ENCODE data around the gene LRRC4.

The LRRC4 gene

DNA sequence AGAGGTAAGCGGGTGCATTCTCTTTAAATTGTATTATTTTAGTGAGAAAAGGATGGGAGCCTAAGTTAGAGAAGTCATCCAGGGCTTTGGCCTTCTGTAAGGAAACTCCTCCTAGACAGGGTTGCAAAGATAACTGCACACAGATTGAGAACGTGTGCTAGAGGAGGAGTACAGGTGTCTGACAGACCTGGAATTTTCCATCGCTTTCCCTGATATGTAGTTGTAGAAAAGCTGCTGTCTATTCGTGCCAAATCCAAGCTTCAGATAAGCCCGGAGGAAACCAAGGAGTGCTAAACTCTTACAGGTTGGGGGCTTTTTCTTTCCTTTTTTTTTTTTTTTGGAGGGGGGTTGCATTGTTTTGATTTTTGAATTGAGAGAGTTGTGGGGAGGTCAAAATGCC, 23.1 kb downstream of the LRRC4 start:
- in situ Hi-C loops (cut with HindIII; ENCODE audit: low sequenced_read_pairs), result no loop called here

DNA sequence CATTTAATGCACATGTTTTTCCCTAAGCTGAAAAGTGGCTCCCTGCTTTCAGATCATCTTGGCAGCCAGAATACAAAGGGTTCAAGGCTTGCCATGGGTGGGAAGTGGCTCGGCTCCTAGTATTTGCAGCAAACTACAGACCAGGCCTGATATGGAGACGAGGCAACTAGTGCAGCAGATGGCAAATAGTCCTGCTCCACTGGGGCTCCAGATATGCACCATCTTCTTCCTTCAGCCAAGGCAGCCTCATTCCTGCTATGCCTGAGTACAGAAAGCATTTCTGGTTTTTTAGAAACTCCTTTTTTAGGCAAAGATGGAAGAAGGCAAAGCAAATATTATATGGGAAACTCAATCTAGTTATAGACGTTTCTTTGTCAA, 23.9 kb downstream of the LRRC4 start:
- in situ Hi-C loops (cut with HindIII; ENCODE audit: low sequenced_read_pairs), result no loop called here

DNA sequence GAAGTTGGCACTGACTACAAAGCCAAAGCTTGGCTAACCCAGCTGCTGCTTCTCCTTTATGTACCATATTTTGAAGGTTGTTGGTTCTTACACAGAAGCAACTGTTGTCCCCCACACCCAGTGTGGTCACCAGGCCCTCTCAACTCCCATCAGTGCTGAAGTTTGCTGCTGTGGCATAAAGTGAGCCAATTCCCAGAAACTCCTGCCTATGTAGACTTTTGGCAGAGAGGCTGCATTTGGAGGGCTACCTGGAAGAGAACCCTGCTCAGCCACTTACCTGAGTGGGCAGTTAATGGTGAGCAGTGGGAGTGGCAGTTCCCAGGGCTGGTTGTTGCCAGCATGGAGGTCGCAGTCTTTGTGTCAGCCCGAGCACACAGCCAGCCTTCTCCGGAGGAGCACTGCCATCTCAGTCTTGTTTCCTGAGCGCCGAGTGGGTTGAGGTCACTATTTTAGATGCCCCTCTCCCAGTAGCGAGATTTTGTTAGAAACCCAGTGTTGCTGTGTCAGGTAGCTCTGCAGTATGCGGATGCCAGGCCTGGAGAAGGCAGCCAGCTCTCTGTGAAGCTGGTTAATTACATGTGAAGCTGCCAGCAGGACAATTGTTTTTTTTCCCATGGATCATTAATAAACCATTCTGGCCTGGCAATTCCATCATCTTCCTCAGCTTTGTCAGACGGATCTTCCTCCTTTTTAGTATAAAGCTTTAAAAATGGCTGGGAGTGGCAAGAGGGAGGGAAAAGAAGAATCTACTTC, 24.5 kb downstream of the LRRC4 start:
- in situ Hi-C loops (cut with HindIII; ENCODE audit: low sequenced_read_pairs), result no loop called here

DNA sequence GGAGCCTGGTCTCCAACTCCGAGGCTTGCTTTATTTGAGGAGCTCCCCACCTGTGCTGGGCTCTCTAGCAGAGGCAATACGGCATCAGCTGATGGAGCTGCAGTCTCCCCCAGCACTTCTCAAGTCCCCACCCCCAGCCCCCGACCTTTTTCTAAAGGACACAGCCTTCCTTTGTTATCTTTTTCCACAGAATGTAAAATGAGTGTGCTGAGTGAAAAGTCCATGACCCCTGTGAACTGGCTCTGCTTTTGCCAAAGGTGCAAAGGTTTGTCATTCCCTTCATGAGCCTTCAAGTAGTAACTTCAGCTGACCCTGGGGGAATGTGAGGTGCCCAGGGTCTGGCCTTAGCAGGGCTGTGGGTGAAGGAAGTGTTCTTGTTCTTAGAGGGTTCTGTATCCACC, 25.5 kb downstream of the LRRC4 start:
- in situ Hi-C loops (cut with HindIII; ENCODE audit: low sequenced_read_pairs), result no loop called here

GRCh38 chr7:128005117-128005516, 26.1 kb downstream of the LRRC4 start:
- in situ Hi-C loops (cut with HindIII; ENCODE audit: low sequenced_read_pairs), result no loop called here

- in situ Hi-C loops (cut with HindIII; ENCODE audit: low sequenced_read_pairs), result no loop called here
Observed at GRCh38 chr7:128004623-128005022, 26.6 kb downstream of the LRRC4 start.

GRCh38 chr7:128003787-128004186, 27.4 kb downstream of the LRRC4 start:
- in situ Hi-C loops (cut with HindIII; ENCODE audit: low sequenced_read_pairs), result no loop called here

- in situ Hi-C loops (cut with HindIII; ENCODE audit: low sequenced_read_pairs), result no loop called here
Observed at GRCh38 chr7:128003167-128003566, 28.1 kb downstream of the LRRC4 start.

- in situ Hi-C loops (cut with HindIII; ENCODE audit: low sequenced_read_pairs), result no loop called here
Observed at GRCh38 chr7:128000854-128001265, 30.4 kb downstream of the LRRC4 start.

- in situ Hi-C loops (cut with HindIII; ENCODE audit: low sequenced_read_pairs), result no loop called here
Observed at GRCh38 chr7:128000048-128000447, 31.2 kb downstream of the LRRC4 start.

- in situ Hi-C loops (cut with HindIII; ENCODE audit: low sequenced_read_pairs), result no loop called here
Observed at GRCh38 chr7:127998671-127999070, 32.6 kb downstream of the LRRC4 start.

- in situ Hi-C loops (cut with HindIII; ENCODE audit: low sequenced_read_pairs), result no loop called here
Observed at GRCh38 chr7:127997226-127997922, 33.9 kb downstream of the LRRC4 start.

DNA sequence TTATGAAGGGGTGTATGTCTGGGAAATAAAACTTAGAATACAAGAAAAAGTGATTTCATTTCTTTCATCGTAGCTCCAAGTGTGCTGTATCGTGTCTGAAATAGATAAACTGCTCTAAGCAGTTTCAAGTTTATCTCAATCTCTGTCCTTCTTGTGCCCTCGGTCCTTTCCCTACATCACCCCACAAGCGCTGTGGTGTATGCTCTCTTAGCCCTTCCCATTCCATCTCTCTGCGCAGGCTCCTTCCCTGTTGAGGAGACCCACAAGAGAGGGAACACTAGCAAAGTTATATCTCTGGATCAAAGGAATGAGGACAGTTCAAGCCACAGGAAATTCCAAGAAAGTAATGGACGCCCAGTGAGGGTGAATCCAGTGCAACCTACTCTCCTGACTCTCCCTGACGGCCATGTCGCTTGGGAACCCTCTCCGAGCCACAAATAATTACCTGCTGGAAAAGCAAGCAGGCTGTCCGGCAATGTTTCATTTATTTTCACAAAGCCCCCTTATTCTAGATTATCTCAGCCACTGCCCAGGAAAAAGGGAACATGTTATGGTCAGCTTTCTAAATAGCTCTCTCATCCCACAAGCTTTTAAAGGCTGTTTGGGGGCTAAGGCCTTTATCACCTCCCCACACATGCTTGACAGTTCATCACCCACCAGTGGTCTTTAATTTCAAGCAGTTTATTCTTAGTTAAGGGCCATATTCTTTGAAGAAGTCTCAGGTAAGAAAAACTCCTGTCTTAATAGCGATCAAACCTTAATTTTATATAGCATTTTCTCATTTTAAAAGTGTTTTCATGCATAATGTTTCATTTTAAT, 34.8 kb downstream of the LRRC4 start:
- in situ Hi-C loops (cut with HindIII; ENCODE audit: low sequenced_read_pairs), result no loop called here

DNA sequence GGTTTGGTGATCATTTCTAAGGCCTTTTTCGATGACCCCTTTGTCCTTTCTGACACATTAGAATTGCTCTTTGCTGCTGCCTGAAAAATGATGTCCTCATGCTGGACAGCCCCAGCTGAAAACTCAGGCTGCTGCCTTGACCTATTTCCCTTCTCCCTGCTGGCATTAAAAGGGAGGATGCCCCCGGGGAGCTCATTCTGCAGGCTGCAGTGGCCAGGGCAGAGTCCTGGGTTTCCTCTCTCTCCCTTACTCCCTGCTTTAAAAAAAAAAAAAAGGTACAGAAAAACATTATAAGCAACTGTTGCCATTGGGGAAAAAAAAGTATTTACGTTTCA, 35.4 kb downstream of the LRRC4 start:
- in situ Hi-C loops (cut with HindIII; ENCODE audit: low sequenced_read_pairs), result no loop called here

DNA sequence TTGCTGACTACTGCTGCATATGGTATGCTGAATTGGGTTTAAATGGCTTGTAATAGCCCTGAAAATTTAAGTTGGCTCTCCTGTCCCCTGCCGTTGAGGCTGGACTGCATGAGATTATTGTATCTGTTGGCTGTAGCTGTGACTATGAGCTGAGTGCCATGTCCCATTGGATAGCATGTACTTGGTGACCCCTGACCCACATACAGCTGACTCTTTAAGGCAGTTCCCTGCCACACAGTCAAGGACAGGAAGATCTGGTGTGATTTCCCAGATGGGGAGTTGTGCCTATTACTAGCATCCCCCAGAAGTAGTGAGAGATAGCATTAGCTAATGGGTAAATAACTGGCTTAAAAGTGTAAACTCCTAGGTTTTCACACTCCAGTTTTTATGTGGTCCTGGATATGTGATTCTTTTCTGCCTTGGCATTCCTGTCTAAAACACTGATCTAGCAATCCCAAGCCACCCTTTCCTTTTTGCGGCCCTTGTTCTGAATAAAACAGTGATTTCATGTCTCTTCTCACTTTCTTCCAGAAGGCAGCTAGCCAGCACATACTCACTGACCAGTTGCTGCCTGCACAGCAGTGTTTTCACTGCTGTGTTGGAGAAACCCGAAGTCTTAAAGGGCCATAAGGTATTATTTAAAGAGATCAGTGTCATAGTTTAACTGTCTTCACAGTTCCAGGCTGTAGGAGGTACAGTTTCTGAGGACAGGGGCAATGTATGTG, 35.9 kb downstream of the LRRC4 start:
- in situ Hi-C loops (cut with HindIII; ENCODE audit: low sequenced_read_pairs), result no loop called here

DNA sequence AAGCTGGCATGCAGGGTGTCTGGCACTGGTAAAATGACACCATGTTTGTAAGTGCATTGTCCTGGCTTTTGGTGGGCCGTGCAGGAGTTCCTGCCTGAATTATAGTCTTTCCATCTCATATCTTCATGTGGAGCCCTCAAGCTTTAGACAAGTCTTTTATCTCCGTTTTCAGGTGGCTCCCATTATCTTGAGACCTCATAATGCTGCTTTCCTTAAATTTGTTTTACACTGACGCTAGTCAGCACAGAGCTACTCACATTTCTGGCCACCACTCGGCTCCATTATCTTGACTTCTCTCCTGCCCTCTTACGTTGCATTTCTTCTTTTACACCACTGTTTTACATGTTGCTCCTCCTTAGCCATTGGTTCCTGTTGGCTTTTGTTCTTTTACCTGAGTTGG, 37.2 kb downstream of the LRRC4 start:
- in situ Hi-C loops (cut with HindIII; ENCODE audit: low sequenced_read_pairs), result no loop called here

- in situ Hi-C loops (cut with HindIII; ENCODE audit: low sequenced_read_pairs), result no loop called here
Observed at GRCh38 chr7:127993317-127993716, 37.9 kb downstream of the LRRC4 start.

GRCh38 chr7:127988751-127989150, 42.5 kb downstream of the LRRC4 start:
- in situ Hi-C loops (cut with HindIII; ENCODE audit: low sequenced_read_pairs), result no loop called here

GRCh38 chr7:127986581-127987521, 44.4 kb downstream of the LRRC4 start:
- in situ Hi-C loops (cut with HindIII; ENCODE audit: low sequenced_read_pairs), result no loop called here

DNA sequence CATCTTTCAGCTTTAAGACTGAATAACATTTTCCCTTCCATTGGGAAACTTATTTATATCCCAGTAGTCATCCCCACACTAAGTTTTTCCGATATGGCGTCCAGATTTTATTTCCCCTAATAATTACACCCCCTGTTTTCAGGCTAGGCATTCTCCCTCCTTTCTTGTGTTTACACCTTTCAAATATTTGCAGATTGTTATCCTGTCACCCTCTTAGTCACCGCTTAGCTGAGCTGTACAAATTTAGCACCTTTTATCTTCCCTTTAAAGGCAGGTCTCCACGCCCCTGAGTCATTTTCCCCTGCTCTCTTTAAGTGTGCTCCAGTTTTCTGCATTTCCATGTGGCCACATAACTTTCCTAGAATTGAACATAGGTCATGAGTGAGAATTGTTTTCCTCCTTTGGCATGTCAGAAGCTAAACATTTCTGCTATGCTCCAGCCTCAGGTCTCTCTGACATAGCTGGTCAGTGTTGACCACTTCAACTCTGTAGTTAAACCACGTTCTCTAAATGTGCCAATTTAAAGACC, 47.4 kb downstream of the LRRC4 start:
- in situ Hi-C loops (cut with HindIII; ENCODE audit: low sequenced_read_pairs), result no loop called here

Measured in DLD1 (cell line).